Lung (tissue), 12 donors: Measurements from ENCODE around the gene BCL2. TPM values are rescaled to one million over a fixed set of nuclear protein-coding genes. Genes with fewer than 3 reads are reported as not detected.

ENCODE experiments used
- ATAC-seq: fragments of 200-7000 bp; cut with Tn5 transposase; one replicate; pipeline ENCODE4 v1.9.1; 2020; ENCODE audit warnings: moderate number of reproducible peaks; ENCODE audit not compliant: insufficient read depth, low FRiP score
- DNase-seq, 3 donors: peaks; one replicate each; pipeline ENCODE4 v3.0.0-alpha.2; 2013 to 2017
- H3K27ac ChIP-seq, 2 donors: one replicate each; pipeline ENCODE4 v1.5.1; 2013; ENCODE audit warnings: mild to moderate bottlenecking in 2 of 2, moderate library complexity in 2 of 2, control low read depth in 1 of 2, inconsistent platforms in 1 of 2, low read depth in 1 of 2, low read length in 1 of 2
- H3K27me3 ChIP-seq, 3 donors: one replicate each; pipeline ENCODE4 v1.5.1; 2013; ENCODE audit warnings: low read length in 2 of 3; ENCODE audit not compliant: control insufficient read depth in 3 of 3, insufficient read depth in 3 of 3
- H3K36me3 ChIP-seq, 4 donors: one replicate each; pipeline ENCODE4 v1.5.1; 2013; ENCODE audit warnings: low read length in 4 of 4, mild to moderate bottlenecking in 1 of 4, moderate library complexity in 1 of 4; ENCODE audit not compliant: control insufficient read depth in 4 of 4, insufficient read depth in 4 of 4
- H3K4me1 ChIP-seq, 5 donors: one replicate each; pipeline ENCODE4 v1.5.1; 2013; ENCODE audit warnings: low read length in 5 of 5, mild to moderate bottlenecking in 2 of 5, moderate library complexity in 1 of 5; ENCODE audit not compliant: control insufficient read depth in 5 of 5, insufficient read depth in 5 of 5
- H3K4me3 ChIP-seq: one replicate; pipeline ENCODE4 v1.5.1; 2013; ENCODE audit warnings: mild to moderate bottlenecking, control low read depth, moderate library complexity
- H3K9ac ChIP-seq, 2 donors: one replicate each; pipeline ENCODE4 v1.5.1; 2013; ENCODE audit warnings: low read length in 2 of 2, control low read depth in 1 of 2; ENCODE audit not compliant: insufficient read depth in 1 of 2
- H3K9me3 ChIP-seq, 4 donors: one replicate each; pipeline ENCODE4 v1.5.1; 2013; ENCODE audit warnings: low read length in 3 of 4, mild to moderate bottlenecking in 1 of 4, moderate library complexity in 1 of 4; ENCODE audit not compliant: control insufficient read depth in 4 of 4, insufficient read depth in 3 of 4
- WGBS, 2 donors: extraction: QIAGEN DNeasy Blood & Tissue Kit; methylation state at CpG; one replicate each; pipeline ENCODE4 v1.1.7; 2013; 5-methylcytosine and 5-hydroxymethylcytosine counted together
- polyA plus RNA-seq, 2 donors: library from polyadenylated mRNA; stranded (reverse); fragments of 200-250 nt; gene quantifications; one replicate each; pipeline ENCODE4 v1.2.1, GENCODE V29; 2013
- total RNA-seq, 2 donors: library from RNA; depleted of rRNA in 1 of 2; stranded (reverse); fragments of >200 nt in 1 of 2; gene quantifications; one replicate each; pipeline ENCODE4 v1.2.1, GENCODE V29; 2014 to 2021
- TF ChIP-seq, protein P1 (sequence below): IDR thresholded peaks from 2 replicates; pipeline ENCODE4 v1.5.1; 2012; ENCODE audit warnings: mild to moderate bottlenecking; ENCODE audit errors: control extremely low read depth, extremely low read depth
- donor health status: control.
- donor health status: control.
- donor health status: Bipolar disorder and iron deficiency.
- donor health status: healthy.
- donor health status: DM: yes; HTN: yes; CAD: no.

Gene BCL2
- total and polyA plus RNA-seq, 4 donors = 1.5 to 30.9 (median 5.3) TPM

DNA sequence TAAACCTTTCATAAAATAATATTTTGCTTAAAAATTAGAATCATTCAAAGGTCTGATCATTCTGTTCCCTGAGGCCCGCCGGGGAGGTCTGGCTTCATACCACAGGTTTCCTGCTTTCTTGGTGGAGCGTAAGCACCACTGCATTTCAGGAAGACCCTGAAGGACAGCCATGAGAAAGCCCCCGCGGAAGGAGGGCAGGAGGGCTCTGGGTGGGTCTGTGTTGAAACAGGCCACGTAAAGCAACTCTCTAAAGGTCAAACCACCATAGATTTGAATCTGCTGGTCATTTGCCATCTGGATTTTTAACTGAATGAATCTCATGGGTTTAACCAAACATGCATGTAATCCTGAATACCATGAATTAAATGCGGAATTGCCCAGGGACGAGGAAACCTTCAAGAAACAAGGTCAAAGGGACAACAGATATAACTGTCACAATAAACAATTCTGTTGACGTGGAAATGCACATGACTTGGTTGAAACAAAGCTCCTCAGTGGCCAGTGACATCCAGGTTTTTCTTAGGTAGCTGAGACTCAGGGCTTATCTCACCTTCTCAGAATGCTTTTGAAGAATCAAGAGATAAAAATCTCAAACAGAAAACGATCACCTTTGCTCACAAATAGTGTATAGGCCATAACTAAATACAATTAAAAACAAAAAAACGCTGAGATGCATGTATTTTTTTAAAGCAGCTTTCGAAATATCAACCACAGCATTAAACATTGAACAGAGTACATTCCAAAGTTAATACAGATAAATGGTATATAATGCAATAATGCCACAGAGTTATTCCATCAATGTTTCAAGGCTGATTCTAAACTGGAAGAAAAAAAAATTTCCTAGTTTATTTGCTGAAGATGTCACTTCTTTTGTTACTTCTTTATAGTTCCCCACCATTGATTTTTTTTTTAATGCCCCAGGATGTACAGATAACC, 193.2 kb downstream of the BCL2 start:
- no peak for ATAC-seq

DNA sequence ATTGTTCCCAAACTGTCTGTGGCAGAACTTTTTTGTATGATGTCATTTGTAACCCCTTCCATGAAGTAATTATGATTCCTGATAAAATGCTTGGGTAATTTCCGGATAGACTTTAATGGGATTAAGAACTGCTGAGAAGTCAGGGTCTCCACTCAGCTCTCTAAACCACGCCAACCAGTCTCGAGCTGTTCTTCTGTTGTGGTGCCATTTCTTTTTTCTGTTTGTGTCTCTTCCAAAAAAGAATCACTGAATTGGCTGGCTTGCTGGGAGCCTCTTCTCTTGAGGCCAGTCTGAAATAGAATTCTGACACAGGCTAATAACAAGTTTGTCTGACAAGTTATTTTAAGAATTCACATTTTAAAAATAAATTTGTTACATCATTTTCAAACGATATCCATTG, 198.9 kb downstream of the BCL2 start:
- TF ChIP-seq, protein P1, sequence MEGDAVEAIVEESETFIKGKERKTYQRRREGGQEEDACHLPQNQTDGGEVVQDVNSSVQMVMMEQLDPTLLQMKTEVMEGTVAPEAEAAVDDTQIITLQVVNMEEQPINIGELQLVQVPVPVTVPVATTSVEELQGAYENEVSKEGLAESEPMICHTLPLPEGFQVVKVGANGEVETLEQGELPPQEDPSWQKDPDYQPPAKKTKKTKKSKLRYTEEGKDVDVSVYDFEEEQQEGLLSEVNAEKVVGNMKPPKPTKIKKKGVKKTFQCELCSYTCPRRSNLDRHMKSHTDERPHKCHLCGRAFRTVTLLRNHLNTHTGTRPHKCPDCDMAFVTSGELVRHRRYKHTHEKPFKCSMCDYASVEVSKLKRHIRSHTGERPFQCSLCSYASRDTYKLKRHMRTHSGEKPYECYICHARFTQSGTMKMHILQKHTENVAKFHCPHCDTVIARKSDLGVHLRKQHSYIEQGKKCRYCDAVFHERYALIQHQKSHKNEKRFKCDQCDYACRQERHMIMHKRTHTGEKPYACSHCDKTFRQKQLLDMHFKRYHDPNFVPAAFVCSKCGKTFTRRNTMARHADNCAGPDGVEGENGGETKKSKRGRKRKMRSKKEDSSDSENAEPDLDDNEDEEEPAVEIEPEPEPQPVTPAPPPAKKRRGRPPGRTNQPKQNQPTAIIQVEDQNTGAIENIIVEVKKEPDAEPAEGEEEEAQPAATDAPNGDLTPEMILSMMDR = no peak
- Histone ChIP-seq H3K9ac (no peak overlapping the region), H3K36me3 (no peaks in the 10 kb centered on the region), H3K27ac (no peak overlapping the region), H3K9me3 (no peaks in the 10 kb centered on the region), H3K27me3 (no peaks in the 10 kb centered on the region), H3K4me3 (no peak overlapping the region), H3K4me1 (peaks cover 0 to 9% (median 0%) of the 10 kb centered on the region in 5 donors)
- ATAC-seq = no peak
- no peak for DNase-seq
- WGBS, 2 donors = 82 to 86% methylated on average over 4 of the region's 4 CpGs

More for the DNA sequence above, 193.2 kb downstream of the BCL2 start:
- no peak for DNase-seq
- 55 to 70% methylated on average over 12 of the region's 12 CpGs for WGBS, 2 donors
- peaks cover 0 to 3% (median 2%) of the 10 kb centered on the region in 5 donors for H3K4me1 ChIP-seq
- no peaks in the 10 kb centered on the region for H3K27me3 ChIP-seq
- H3K9me3 ChIP-seq = no peaks in the 10 kb centered on the region
- TF ChIP-seq, protein P1 = no peak
- H3K4me3 ChIP-seq = no peak overlapping the region
- no peak overlapping the region for H3K27ac ChIP-seq
- H3K9ac ChIP-seq = no peak overlapping the region
- no peaks in the 10 kb centered on the region for H3K36me3 ChIP-seq

DNA sequence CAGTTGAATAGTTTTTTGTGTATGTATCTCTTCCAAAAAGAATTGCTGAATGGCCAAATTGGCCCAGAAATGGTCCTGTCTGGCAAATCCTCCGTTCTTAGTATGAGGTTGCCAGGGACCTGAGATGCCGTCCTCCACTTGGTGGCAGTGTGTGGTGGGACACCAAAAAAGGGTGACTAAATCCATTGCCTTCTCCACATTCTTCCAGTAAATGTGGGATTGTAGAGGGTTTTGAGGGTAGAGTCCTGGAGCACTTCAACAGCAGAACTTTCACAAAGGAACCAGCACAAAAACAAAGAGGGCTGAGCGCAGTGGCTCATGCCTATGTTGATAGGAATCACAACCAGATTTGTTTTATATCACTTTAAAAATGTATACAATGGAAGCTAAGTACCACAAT, 199.9 kb downstream of the BCL2 start:
- TF ChIP-seq, protein P1 = no peak
- H3K27me3 ChIP-seq = no peaks in the 10 kb centered on the region
- no peaks in the 10 kb centered on the region for H3K9me3 ChIP-seq
- DNase-seq (peak; percentile 39 to 67 (median 50)), ATAC-seq (no peak)
- no peak overlapping the region for H3K27ac ChIP-seq
- H3K4me3 ChIP-seq = no peak overlapping the region
- no peaks in the 10 kb centered on the region for H3K36me3 ChIP-seq
- no peak overlapping the region for H3K9ac ChIP-seq
- 48 to 57% methylated on average over 3 of the region's 3 CpGs for WGBS, 2 donors
- H3K4me1 ChIP-seq = peaks cover 0 to 9% (median 0%) of the 10 kb centered on the region in 5 donors
